Activated CD4-positive, CD25-positive, alpha-beta regulatory T cell treated with anti-CD3 and anti-CD28 coated beads, Interleukin-2, amount 50 U/mL, for 16 hours (primary cell): ENCODE data around the gene GPRASP2.
"Not testable (repeated sequence)": the region's sequence is repeated elsewhere in the genome, so short reads cannot be mapped to it uniquely, and the experiment has no call there.

Experiments
- DNase-seq: peaks from one replicate; pipeline ENCODE4 v3.0.0-alpha.2; 2020; ENCODE audit warnings: low read depth, low spot score

Gene GPRASP2

GRCh38 chrX:102712216-102712966 lies at the start of gene GPRASP2:
Gene GPRASP2, plus strand, starts transcription at chrX:102712448. Its CDS starts 2,422 bp downstream, at chrX:102714870.
- DNase-seq = no peak

GRCh38 chrX:102663820-102664219 lies 48.4 kb upstream of the GPRASP2 start:
- DNase-seq = not testable (repeated sequence)

GRCh38 chrX:102667034-102667433 lies 45.2 kb upstream of the GPRASP2 start:
- not testable (repeated sequence) for DNase-seq

GRCh38 chrX:102669526-102669925 lies 42.7 kb upstream of the GPRASP2 start:
- no peak for DNase-seq

GRCh38 chrX:102672856-102673255 lies 39.4 kb upstream of the GPRASP2 start:
- no peak for DNase-seq

GRCh38 chrX:102677479-102677878 lies 34.8 kb upstream of the GPRASP2 start:
- not testable (repeated sequence) for DNase-seq

- DNase-seq = no peak
Measured at GRCh38 chrX:102684772-102685520, 27.3 kb upstream of the GPRASP2 start.

GRCh38 chrX:102694749-102695148 lies 17.5 kb upstream of the GPRASP2 start:
- DNase-seq = no peak

GRCh38 chrX:102696306-102696705 lies 15.9 kb upstream of the GPRASP2 start:
- no peak for DNase-seq

GRCh38 chrX:102697494-102697893 lies 14.8 kb upstream of the GPRASP2 start:
- DNase-seq = no peak

GRCh38 chrX:102708900-102709299 lies 3.3 kb upstream of the GPRASP2 start:
- no peak for DNase-seq

- no peak for DNase-seq
Measured at GRCh38 chrX:102711872-102712215, 404 bp upstream of the GPRASP2 start.

- no peak for DNase-seq
Measured at GRCh38 chrX:102712981-102713625, 855 bp downstream of the GPRASP2 start.

GRCh38 chrX:102714994-102715393 lies 2.7 kb downstream of the GPRASP2 start:
- DNase-seq = no peak

GRCh38 chrX:102715967-102716366 lies 3.7 kb downstream of the GPRASP2 start:
- DNase-seq = no peak

- DNase-seq = peak; percentile 26
Measured at GRCh38 chrX:102720237-102721168, 8.3 kb downstream of the GPRASP2 start, which contains the start of gene GPRASP3. Gene GPRASP3, plus strand, starts transcription at chrX:102720743. Its CDS starts 28,253 bp downstream, at chrX:102748996.

- DNase-seq = not testable (repeated sequence)
Measured at GRCh38 chrX:102721169-102721506, 8.9 kb downstream of the GPRASP2 start.

- DNase-seq = no peak
Measured at GRCh38 chrX:102723456-102723855, 11.2 kb downstream of the GPRASP2 start.

- no peak for DNase-seq
Measured at GRCh38 chrX:102727761-102728160, 15.5 kb downstream of the GPRASP2 start.

GRCh38 chrX:102728646-102729045 lies 16.4 kb downstream of the GPRASP2 start:
- no peak for DNase-seq

GRCh38 chrX:102739657-102740056 lies 27.4 kb downstream of the GPRASP2 start:
- no peak for DNase-seq
